NCI-H2196 treated with DMSO at 0.1 percent for 48 hours (cell line): ENCODE results near the gene HJV.
"Not testable (repeated sequence)": the region's sequence is repeated elsewhere in the genome, so short reads cannot be mapped to it uniquely, and the experiment has no call there.

ENCODE experiments used
- DNase-seq: peaks from one replicate; lab custom pipeline; 2025; ENCODE audit not compliant: unreplicated experiment; lab: John Stamatoyannopoulos, UW

Gene HJV, protein sequence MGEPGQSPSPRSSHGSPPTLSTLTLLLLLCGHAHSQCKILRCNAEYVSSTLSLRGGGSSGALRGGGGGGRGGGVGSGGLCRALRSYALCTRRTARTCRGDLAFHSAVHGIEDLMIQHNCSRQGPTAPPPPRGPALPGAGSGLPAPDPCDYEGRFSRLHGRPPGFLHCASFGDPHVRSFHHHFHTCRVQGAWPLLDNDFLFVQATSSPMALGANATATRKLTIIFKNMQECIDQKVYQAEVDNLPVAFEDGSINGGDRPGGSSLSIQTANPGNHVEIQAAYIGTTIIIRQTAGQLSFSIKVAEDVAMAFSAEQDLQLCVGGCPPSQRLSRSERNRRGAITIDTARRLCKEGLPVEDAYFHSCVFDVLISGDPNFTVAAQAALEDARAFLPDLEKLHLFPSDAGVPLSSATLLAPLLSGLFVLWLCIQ

DNA sequence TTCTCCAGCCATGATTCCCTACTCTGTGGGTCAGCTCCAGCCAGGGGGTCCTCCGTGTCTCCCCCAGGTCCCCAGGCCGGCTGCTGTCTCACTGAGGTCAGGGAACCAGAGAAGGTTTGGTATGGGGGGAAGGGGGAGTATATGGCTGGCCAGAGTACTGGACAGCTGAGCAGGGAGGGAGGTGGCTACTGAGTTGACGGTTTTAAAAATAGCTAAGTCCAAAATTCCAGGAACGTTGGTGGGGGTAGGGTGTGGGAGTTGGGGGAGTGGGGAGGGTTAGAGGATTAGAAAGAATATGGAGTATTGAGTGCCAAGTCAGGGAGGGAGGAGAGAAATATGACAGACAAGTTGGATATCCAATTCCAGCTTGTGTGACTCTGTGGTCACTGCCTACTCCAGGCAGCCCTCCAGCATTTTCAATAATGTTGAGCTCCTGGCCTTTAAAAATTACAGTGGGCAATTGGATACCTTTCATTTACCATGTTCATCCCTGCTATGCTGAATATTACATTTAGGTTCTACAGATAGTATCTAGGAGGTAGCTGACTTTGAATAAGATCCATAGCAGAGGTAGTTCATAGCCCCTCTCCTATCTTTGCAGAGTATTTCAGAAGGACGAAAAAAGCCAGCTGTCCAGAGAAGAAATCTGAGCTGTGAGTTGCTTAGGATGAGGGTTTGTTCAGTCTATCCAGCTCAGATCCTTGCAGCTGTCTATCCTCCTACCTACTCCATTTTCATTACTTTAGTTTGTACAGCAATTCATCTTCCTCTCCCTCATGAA is at the start of gene HJV:
TSS of gene HJV (minus strand) at position 114 of the 781 bp plus-strand sequence. CDS start 1,504 bp downstream, outside the sequence.
- DNase-seq = no peak

DNA sequence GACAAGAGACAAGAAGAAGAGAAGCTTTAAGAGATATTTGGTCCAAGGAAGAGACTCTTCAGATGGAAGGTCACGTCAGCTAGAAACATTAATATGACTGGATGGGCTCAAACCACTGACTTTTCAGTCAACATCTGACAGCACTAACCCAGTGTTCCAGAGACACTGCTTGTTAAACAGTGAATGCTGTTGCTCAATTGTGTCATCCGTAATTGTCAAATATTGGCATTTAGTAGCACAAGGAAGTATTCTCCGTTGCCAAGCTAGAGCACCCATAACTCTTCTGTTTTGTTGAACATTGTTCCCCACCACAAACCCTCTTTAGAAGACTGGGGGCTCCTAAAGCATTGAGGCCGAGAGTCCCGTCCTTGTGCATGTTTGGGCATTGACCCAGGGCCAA is 37.6 kb upstream of the HJV start:
- DNase-seq = not testable (repeated sequence)

DNA sequence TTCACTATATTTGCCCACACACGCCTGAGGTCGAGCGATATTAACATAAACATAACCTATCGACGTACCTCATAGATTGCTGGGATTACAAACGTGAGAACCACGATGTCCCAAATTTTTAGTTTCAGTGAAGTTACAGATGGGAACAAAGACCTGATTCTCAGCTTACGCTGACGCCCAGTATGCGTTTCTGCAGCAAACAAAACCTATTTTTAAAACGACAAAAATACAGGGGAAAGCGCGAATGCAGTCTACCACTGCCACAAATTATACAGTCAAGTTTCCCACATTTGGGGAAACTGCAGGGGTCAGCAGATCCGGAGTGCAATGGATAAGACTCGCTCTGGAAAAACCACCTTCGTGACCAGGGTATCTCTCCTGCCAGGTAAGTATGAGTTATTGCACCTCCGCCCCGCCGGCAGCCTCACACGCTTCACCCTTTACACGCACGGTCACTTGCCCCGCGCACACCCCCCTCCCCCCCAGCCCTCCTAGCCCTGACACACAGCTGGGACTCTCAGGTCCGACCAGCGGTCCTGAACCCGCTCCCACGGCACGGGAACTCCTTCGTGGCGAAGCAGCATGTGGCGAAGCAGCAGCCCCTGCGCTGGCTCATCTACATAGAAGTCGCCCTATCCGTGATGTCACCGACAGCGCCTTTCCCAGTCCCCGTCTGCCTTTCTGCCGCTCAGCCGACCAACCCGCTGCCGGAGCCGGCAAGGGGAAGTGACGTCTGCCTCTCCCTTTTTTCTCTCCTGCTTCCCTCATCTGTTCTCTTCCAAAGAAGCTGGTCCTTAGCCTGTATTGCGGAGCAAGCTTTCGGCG is 30.5 kb upstream of the HJV start:
- peak; percentile 75 for DNase-seq

DNA sequence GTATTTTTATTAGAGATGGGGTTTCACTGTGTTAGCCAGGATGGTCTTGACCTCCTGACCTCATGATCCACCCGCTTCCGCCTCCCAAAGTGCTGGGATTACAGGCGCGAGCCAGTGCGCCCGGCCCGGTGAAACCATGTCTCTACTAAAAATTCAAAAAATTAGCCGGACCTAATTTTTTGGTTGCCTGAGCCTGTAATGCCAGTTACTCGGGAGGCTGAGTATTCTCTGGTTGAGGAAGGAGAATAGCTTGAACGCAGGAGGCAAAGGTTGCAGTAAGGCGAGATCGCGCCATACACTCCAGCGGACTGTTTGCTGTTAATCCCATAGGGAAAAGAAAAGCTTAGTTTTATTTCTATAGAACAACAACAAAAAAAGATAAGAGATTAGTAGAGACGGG is 29.9 kb upstream of the HJV start:
- DNase-seq = no peak

DNA sequence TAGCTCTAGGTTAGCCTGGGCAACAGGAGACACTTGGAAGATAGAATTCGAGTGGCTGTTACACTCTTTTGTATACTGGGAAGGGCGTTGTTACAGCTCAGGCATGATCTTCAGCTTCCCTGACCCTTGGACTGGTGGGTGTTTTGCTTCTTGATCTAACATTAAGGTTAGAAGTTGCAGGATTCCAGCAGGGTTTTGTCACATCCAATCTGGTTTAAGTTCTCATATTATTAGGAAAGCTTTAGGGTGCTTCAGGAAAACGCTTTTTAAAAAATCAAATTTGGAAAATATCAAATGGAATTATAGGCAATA is 29.1 kb upstream of the HJV start:
- not testable (repeated sequence) for DNase-seq

DNA sequence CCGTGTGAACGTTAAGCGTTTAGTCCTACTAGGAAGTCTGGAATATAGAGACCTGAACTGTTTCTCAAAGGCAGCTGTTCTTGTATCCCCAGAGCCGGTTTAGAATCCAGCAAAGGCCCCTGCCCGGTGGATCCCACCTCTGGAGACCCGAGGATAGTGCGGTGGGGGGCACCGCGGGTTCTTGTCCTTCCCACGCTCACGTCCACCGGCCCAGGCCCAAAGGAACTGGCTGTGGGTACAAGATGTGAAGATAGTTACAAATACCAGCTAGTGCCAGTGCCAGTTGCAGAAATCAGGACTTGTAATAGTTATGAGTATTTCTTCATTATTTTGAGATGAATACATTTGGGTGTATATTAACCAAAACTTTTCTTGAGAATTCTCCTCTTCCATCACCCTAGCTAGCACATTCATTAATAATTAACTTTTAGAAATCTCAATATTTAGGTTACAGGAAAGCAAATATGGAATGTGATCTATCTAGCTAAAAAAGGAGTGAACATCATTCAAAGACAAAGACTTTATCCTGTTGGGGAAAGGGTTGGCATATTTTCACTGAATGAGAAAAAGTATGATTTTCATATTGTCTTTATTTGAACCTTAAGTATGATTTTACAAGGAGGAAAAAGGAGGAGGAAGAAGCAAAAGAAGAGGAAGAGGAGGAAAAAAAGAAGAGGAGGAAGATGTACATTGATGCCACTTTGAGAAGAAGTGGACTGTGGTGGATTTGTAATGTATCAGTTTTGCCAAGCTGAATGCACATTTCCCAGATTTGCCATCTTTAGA is 28.5 kb upstream of the HJV start:
- DNase-seq = not testable (repeated sequence)

DNA sequence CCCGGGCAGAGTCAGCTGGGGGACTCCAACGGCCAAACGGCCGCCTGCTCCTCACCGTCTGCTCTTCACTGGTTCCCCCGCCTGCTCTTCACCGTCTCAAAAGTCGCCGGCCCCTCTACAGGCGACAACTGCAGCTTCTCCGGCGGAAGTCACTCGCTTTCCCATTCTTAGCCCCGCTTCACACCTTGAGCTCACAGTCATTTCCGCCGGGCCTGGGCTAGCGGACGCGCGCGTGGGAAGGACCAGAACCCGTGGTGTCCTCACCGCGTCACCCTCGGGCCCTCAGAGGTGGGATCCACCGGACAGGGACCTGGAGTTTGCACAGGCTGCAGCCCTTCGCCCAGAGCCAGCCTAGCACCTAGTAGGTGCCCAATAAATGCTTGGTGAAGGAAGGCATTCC is 27.9 kb upstream of the HJV start:
- DNase-seq = no peak

DNA sequence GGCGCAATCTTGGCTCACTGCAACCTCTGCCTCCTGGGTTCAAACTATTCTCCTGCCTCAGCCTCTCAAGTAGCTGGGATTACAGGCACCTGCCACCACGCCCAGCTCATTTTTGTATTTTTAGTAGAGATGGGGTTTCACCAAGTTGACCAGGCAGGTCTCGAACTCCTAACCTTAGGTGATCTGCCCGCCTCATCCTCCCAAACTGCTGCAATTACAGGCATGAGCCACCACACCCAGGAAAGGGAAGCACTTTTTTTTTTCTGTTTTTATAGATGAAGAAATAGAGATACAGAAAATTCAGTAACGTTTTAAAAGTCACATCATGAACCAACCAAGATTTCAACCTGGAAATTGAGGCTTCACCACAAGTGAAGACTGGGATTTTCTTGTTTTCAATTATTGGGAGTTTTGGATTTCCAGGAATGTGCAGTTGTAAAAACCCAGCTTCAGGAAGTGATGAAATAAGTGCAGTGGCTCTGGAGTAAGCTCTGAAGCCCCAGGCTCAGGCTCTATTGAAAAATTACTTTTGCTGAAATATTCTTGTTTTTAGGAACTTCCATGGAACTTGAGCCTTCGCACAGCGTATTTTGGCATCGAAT is 27.1 kb upstream of the HJV start:
- not testable (repeated sequence) for DNase-seq

DNA sequence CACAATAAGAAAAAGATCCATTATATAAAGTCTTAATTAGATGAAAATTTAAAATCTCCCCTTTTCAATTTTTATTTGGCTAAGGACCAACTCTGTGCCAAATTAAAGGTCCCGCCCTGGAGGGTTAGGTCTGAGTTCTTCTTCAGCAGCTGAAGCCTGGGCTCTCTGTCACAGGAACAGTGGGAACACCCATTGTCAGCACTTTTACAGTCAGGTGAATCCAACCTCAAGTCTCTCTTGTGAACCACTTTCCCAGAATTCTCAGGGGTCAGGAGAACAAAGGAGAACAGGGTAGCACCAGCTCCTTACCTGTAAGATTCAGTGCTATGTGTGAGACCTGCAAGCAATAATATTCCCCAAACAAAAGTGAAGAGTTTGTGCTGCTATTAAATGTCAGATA is 25.1 kb upstream of the HJV start:
- DNase-seq = no peak

DNA sequence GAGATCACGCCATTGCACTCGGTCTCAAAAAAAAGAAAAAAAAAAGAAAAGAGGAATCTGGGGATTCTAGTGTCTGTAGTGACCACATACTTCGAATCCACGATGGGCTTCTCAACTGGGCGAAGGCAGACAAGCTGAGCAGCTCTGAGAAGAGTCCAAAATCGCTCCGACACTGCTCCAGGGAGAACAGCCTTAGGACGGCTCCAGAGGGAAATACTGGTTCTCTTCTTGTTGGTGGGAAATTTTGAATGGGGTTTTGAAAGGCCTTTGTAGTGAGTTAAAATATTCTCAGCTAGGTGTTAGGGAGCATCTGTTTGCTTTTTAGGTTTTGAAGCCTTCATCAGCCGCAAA is 18.3 kb upstream of the HJV start:
- DNase-seq = no peak

DNA sequence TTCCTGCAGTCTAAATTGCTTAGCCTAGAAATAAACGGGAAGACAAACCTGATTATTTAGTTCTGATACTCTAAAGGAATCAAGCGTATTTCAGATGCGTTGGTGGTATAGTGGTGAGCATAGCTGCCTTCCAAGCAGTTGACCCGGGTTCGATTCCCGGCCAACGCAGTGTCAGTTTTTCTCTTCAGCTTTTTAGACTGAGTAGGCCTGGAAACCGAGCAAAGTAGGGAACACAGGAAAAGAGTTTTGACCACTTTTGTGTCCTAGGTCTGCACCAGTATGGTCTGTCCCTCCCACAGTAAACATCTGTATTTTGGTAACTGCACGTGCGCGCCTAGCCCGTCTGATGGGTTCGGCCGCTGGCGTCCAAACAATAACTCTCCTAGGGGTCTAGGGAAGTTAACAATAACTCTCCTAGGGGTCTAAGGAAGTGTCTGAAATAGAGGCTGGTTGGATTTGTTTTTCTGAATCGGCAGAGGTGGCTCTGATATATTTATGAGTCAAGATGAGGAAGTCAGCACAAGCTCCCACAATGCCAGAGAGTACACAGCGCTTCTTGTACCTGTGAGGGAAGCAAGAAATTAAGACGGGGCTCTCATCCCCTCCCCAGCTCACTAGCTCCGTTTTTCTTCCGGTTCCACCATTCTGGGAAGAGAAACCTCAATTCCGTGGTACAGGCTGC is 15.6 kb upstream of the HJV start:
- peak; percentile 62 for DNase-seq

DNA sequence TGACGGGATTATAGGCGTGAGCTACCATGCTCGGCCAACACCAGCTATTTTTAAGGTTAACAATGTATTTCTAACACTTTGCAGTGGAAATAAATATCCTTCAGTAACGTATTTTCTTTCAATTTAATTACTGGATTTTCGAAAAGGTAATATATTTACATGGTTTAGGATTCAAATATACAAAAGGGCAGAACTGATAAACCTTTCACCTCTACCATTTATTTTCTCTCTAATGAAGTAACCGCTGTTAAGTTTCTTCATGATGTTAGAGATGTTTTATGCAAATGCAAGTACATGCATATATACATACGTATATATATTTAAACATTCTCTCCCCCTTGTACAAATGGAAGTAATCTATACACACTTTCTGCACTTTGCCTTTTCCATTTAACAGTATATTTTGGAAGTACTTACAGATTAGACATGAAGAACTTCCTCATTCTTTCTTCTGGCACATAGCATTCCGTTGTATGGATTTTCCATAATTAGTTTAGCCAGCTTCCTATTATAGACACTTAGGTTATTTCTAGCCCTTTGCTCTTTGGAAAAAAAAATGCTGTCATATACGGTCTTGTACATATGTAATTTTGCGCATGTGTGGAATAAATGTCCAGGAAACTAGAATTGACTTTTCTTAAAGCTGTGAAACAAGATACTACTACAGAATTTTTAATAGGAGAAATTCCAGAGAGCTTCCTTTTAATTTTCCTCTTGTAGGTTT is 14.9 kb upstream of the HJV start:
- DNase-seq = no peak

DNA sequence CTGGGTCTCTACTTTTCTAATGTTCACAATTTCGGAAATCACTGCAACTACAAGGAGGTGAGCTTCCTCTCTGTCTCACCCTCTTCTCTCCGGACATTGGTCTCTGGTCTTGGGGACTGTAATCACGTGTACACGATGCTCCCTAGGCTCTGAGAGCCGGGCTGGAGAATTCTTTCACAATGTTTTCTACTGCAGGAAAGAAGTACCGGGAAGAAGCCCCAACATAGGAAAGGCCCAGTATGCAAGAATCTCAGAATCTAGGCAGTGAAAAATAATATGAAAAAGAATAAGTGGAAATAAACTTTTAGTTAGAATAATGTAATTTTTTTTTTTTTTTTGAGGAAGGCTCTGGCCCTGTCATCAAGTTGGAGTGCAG is 13.5 kb upstream of the HJV start:
- no peak for DNase-seq

DNA sequence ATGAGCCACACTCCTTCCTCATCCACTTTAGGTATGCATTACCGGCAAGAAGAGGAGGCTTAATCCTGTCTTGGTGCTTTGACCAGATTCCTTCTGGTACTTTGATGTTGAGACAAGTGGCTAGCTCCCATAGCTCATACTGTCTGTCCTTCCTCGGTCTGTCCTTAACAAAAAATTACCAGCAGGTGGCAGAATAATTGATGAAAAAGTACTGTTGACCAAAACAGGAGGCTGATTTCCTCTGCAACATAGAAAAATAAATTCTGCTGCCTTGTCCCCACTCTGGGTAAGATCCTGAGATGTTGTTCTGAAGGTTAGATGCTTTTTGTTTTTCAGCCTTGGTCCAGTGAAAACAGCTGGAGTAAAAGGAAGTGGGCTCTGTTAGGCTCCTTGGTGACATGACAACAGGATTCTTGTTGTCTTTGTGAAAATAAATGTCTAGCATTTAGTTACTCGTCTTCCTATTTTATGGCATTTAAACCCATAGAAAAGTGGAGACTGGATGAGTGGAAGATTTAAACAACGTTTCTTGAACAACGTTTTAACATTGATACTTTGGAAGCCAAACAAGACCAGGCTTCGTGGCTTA is 11.2 kb upstream of the HJV start:
- peak; percentile 52 for DNase-seq

DNA sequence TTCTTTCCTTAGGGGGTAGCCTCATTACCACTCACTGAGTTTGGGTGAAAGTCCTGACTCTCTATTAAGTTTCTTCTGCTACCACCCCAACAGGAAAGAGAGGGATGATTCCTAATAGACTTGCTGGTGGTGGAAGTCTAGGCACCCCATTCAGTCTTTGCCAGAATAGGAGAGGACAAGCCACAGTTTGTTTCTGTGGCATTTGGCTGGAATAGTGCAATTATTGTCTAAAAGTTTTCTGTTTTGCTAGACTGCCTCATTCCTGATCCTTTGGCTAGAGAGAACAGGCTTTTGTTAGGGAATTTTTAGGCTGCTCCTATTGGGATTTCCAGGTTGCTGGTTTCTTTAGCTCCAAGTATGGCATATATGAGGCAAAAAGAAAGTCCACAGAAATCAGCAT is 9.9 kb upstream of the HJV start:
- DNase-seq = no peak

DNA sequence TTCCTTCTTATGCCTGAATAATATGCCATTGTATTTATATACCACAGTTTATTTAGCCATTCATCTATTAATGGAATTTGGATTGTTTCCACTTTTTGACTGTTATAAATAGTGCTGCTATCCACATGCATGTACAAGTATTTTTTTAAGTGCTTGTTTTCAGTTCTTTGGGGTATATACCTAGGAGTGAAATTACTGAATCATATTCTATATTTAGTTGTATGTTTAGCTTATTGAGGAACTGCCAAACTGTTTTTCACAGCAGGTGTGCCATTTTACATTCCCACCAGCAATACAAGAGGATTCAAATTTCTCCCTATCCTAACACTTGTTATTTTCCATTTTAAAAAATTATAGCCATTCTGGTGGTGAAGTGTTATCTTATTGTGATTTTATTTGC is 7.6 kb upstream of the HJV start:
- DNase-seq = no peak

DNA sequence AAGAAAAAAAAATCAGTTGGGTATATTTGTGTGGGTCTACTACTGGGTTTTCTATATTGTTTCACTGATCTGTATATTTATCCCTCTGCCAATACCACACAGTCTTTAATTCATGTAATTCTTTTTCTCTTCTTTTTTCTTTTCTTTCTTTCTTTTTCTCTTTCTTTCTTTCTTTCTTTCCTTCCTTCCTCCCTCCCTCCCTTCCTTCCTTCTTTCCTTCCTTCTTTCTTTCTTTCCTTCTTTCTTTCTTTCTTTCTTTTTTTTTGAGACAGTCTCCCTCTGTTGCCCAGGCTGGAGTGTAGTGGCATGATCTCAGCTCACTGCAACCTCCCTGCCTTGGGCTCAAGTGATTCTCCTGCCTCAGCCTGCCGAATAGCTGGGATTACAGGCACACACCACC is 5.1 kb upstream of the HJV start:
- DNase-seq = not testable (repeated sequence)

DNA sequence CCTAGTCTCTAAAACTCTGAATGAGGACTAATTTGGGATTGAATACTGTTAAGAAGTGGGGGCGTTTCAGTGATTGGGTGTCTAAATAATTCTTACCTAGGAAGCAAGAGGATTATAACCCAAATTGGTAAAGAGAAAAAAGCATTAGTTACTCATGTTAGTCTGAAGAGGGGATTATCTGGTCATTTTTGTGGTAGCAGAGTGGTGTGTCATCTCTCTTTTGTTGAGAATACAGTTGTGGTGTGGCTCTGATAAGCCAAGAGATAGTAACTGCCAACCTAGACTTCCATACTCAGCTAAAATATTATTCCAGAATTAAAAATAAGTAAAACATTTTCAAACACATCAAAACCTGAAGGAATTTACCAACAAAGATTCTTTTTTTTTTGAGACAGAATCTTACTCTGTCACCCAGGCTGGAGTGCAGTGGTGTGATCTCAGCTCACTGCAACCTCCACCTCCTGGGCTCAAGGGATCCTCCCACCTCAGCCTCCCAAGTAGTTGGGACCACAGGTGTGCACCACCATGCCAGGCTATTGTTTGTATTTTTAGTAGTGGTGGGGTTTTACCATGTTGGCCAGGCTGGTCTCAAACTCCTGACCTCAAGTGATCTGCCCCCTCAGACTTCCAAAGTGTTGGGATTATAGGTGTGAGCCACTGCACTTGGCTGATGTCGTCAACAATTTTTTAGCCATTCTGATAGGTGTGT is 4.4 kb upstream of the HJV start:
- not testable (repeated sequence) for DNase-seq
